K562 (cell line): ENCODE measurements around the gene SUSD3. TPM values are rescaled to one million over a fixed set of nuclear protein-coding genes. Genes with fewer than 3 reads are reported as not detected.

Source experiments
- ATAC-seq: fragments of 200-7000 bp; cut with Tn5 transposase; 3 replicates; pipeline ENCODE4 v1.9.1; 2020; ENCODE audit warnings: moderate library complexity
- BruUV-seq: library from RNA; stranded (reverse); fragments of 400-500 nt; replicated peaks from 2 replicates; lab custom pipeline; 2021; lab: Mats Ljungman, UMichigan
- CTCF ChIA-PET: fragments of 300-600 bp; formaldehyde crosslinking; extraction: SDS; loops from one replicate; lab custom pipeline; 2021; ENCODE audit warnings: low intra/inter-chr PET ratio; lab: Yijun Ruan, JAX
- POLR2A ChIA-PET: fragments of 300-600, 350-650 bp; sonication (Branson Sonifier 250); formaldehyde crosslinking; extraction: SDS; loops from one replicate; lab custom pipeline; 2021; ENCODE audit warnings: antibody characterized with exemption, inconsistent platforms; lab: Yijun Ruan, JAX
- DNase-seq, 4 experiments: peaks; one replicate each; pipeline versions ENCODE4 v3.0.0 to v3.0.0-alpha.2; 2011 to 2018; ENCODE audit warnings: low spot score in 3 of 4, mixed read lengths in 3 of 4; ENCODE audit errors: extremely low read depth in 1 of 4
- FAIRE-seq: peaks from 2 replicates; lab custom pipeline; 2011; peaks lifted over from hg19 to GRCh38; lab: Jason Lieb, UNC
- H2AFZ ChIP-seq: 2 replicates; pipeline ENCODE4 v1.6.0; 2011; ENCODE audit warnings: low read depth, low read length, control low read depth, inconsistent platforms
- H3K27ac ChIP-seq: fragments of 200-600 bp; 3 replicates; pipeline ENCODE4 v1.8.0; 2011; ENCODE audit warnings: low read depth, mild to moderate bottlenecking, control low read depth, inconsistent platforms, low read length, moderate library complexity, mixed read lengths; ENCODE audit errors: extremely low read depth
- H3K27me3 ChIP-seq, 2 experiments: fragments of 300-600 bp in 1 of 2; 2 replicates in 1 of 2; 3 replicates in 1 of 2; pipeline versions ENCODE4 v1.6.0 to v1.8.0; 2011; ENCODE audit warnings: inconsistent platforms in 2 of 2, low read length in 2 of 2, mild to moderate bottlenecking in 1 of 2, mixed read lengths in 1 of 2, moderate library complexity in 1 of 2; ENCODE audit not compliant: control insufficient read depth in 2 of 2, insufficient read depth in 2 of 2
- H3K36me3 ChIP-seq: fragments of 300-600 bp; 3 replicates; pipeline ENCODE4 v1.8.0; 2011; ENCODE audit warnings: mild to moderate bottlenecking, low read length, inconsistent platforms; ENCODE audit not compliant: control insufficient read depth, insufficient read depth
- H3K4me1 ChIP-seq, 2 experiments: fragments of 200-600 bp in 1 of 2; replicated peaks in 1 of 2; 2 replicates in 1 of 2; 3 replicates in 1 of 2; pipeline versions ENCODE4 v1.5.1 to v1.8.0; 2011; ENCODE audit warnings: inconsistent platforms in 2 of 2, low read length in 2 of 2, mild to moderate bottlenecking in 1 of 2, mixed read lengths in 1 of 2, moderate library complexity in 1 of 2; ENCODE audit not compliant: control insufficient read depth in 2 of 2, insufficient read depth in 2 of 2
- H3K4me2 ChIP-seq: 2 replicates; pipeline ENCODE4 v1.6.1; 2011; ENCODE audit warnings: low read length, control low read depth, inconsistent platforms, mixed read lengths; ENCODE audit not compliant: insufficient read depth
- H3K4me3 ChIP-seq: fragments of 200-600 bp; sonication (generic), shearing (Covaris generic); 2 replicates; pipeline ENCODE4 v1.5.1; 2016; ENCODE audit warnings: control low read depth, inconsistent platforms
- H3K79me2 ChIP-seq: fragments of 200-600 bp; 3 replicates; pipeline ENCODE4 v1.8.0; 2011; ENCODE audit warnings: low read length, inconsistent platforms; ENCODE audit not compliant: control insufficient read depth, insufficient read depth
- H3K9ac ChIP-seq, 2 experiments: 2 replicates each; pipeline versions ENCODE4 v1.6.0 to v1.6.1; 2011; ENCODE audit warnings: low read depth in 2 of 2, low read length in 2 of 2, control low read depth in 1 of 2, inconsistent platforms in 1 of 2, mild to moderate bottlenecking in 1 of 2, mixed read lengths in 1 of 2; ENCODE audit not compliant: insufficient read depth in 1 of 2
- H3K9me1 ChIP-seq: one replicate; pipeline ENCODE4 v1.6.0; 2011; ENCODE audit warnings: inconsistent platforms, mild to moderate bottlenecking, low read length, moderate library complexity; ENCODE audit not compliant: control insufficient read depth, insufficient read depth
- H3K9me3 ChIP-seq: replicated peaks from 2 replicates; pipeline ENCODE4 v1.5.1; 2011; ENCODE audit warnings: low read depth, low read length, inconsistent platforms; ENCODE audit not compliant: control insufficient read depth, insufficient read depth
- H4K20me1 ChIP-seq: replicated peaks from 2 replicates; pipeline ENCODE4 v1.6.1; 2011; ENCODE audit warnings: low read length, inconsistent platforms, mixed read lengths; ENCODE audit not compliant: control insufficient read depth, insufficient read depth
- ATF2 ChIP-seq: sonication (generic); formaldehyde crosslinking; IDR thresholded peaks from 2 replicates; pipeline ENCODE4 v1.8.1; 2022; ENCODE audit warnings: missing genetic modification reagents
- BCOR ChIP-seq: fragments of 450-650 bp; IDR thresholded peaks from 2 replicates; pipeline ENCODE4 v1.6.1; 2016
- ETS2 ChIP-seq: IDR thresholded peaks from 2 replicates; pipeline ENCODE4 v1.6.1; 2016; ENCODE audit warnings: borderline replicate concordance, missing genetic modification characterization, mild to moderate bottlenecking, moderate library complexity, missing compliant biosample characterization; ENCODE audit not compliant: poor library complexity, severe bottlenecking
- EZH2 ChIP-seq: IDR thresholded peaks from 2 replicates; pipeline ENCODE4 v1.6.1; 2012; ENCODE audit warnings: low read depth, mild to moderate bottlenecking, inconsistent platforms, low read length, borderline replicate concordance
- IRF9 ChIP-seq: fragments of 450-650 bp; IDR thresholded peaks from 2 replicates; pipeline ENCODE4 v1.6.1; 2016; ENCODE audit warnings: missing biosample characterization, missing genetic modification characterization
- JUND ChIP-seq, 2 experiments: IDR thresholded peaks; 2 replicates in 1 of 2; 3 replicates in 1 of 2; pipeline ENCODE4 v1.6.1; 2011; ENCODE audit warnings: borderline replicate concordance in 2 of 2, low read depth in 2 of 2, low read length in 2 of 2, improper control_type of control experiment in 1 of 2, missing biosample characterization in 1 of 2, missing genetic modification characterization in 1 of 2, missing genetic modification reagents in 1 of 2
- KDM1A ChIP-seq, 2 experiments: fragments of 450-650 bp; IDR thresholded peaks; 2 replicates each; pipeline ENCODE4 v1.6.1; 2016; ENCODE audit warnings: mild to moderate bottlenecking in 2 of 2
- KLF16 ChIP-seq: IDR thresholded peaks from 2 replicates; pipeline ENCODE4 v1.6.1; 2016; ENCODE audit warnings: antibody characterized with exemption
- PCBP1 ChIP-seq: fragments of 200-400 bp; formaldehyde crosslinking; IDR thresholded peaks from 2 replicates; pipeline ENCODE4 v1.6.1; 2018; ENCODE audit warnings: mild to moderate bottlenecking, low read depth, low read length; ENCODE audit not compliant: poor library complexity, severe bottlenecking
- POLR2AphosphoS5 ChIP-seq: IDR thresholded peaks from 2 replicates; pipeline ENCODE4 v1.6.1; 2011; ENCODE audit warnings: mild to moderate bottlenecking, low read depth, low read length, moderate library complexity; ENCODE audit not compliant: control insufficient read depth, insufficient read depth
- SIRT6 ChIP-seq: IDR thresholded peaks from one replicate; pipeline ENCODE4 v1.6.1; 2012; ENCODE audit warnings: low read depth, mild to moderate bottlenecking, control low read depth, inconsistent platforms, low read length, moderate library complexity
- SMARCA5 ChIP-seq: fragments of 450-650 bp; IDR thresholded peaks from 2 replicates; pipeline ENCODE4 v1.6.1; 2016
- STAT6 ChIP-seq: sonication (generic); formaldehyde crosslinking; IDR thresholded peaks from 2 replicates; pipeline ENCODE4 v1.8.1; 2023; ENCODE audit warnings: mild to moderate bottlenecking, missing genetic modification reagents
- TBP ChIP-seq: optimal IDR thresholded peaks from 2 replicates; pipeline ENCODE3; 2011; ENCODE audit warnings: low read depth, low read length, improper control_type of control experiment
- TEAD1 ChIP-seq, 2 experiments: fragments of 450-650 bp in 1 of 2; sonication (generic) in 1 of 2; formaldehyde crosslinking; IDR thresholded peaks; 2 replicates each; pipeline versions ENCODE4 v1.4.0 to v1.8.0; 2020 to 2022; ENCODE audit warnings: mild to moderate bottlenecking in 2 of 2, missing genetic modification reagents in 1 of 2
- TFAP4 ChIP-seq: sonication (generic); formaldehyde crosslinking; IDR thresholded peaks from 2 replicates; pipeline ENCODE4 v1.8.0; 2022; ENCODE audit warnings: missing genetic modification reagents, mild to moderate bottlenecking, moderate library complexity, borderline replicate concordance
- ZFP36 ChIP-seq: fragments of 150-350 bp; IDR thresholded peaks from 2 replicates; pipeline ENCODE4 v1.6.1; 2018; ENCODE audit warnings: low read length, low read depth; ENCODE audit not compliant: partially characterized antibody
- whole genome bisulfite sequencing: fragments of 100-300 bp; shearing (Covaris generic); methylation state at CpG from one replicate; pipeline ENCODE4 v1.1.6; 2016; ENCODE audit warnings: low coverage, mixed read lengths; ENCODE audit not compliant: insufficient coverage; ENCODE audit errors: missing lambda C conversion rate; 5-methylcytosine and 5-hydroxymethylcytosine counted together
- in situ Hi-C: fragments of 300-500 bp; cut with MboI; formaldehyde crosslinking; loops from 4 replicates; pipeline ENCODE4 v1.15.0; 2018; ENCODE audit warnings: inconsistent platforms, mixed read lengths
- intact Hi-C: fragments of 100-400 bp; cut with micrococcal nuclease; formaldehyde crosslinking; loops from 2 replicates; pipeline ENCODE4 v1.14.2; 2022
- polyA plus RNA-seq, 8 experiments: library from polyadenylated mRNA; depleted of rRNA in 4 of 8; stranded (reverse) in 5 of 8; unstranded in 3 of 8; fragments of >200 nt; fragmentation: Nextera tagmentation in 2 of 8; fragmentation: Illumina TruSeq in 1 of 8; extraction: Ambion mirVana in 2 of 8; extraction: Trizol in 1 of 8; gene quantifications; 2 replicates each; pipeline versions ENCODE4 v1.2.1 to v1.2.3, GENCODE V29; 2011 to 2014; ENCODE audit warnings: inconsistent platforms in 1 of 8, missing spikeins in 1 of 8
- total RNA-seq, 7 experiments: library from RNA; depleted of rRNA in 6 of 7; stranded (reverse); fragments of >200 nt in 6 of 7; fragmentation: Illumina TruSeq in 2 of 7; extraction: Trizol in 2 of 7; gene quantifications; 2 replicates each; pipeline versions ENCODE4 v1.2.1 to v1.2.3, GENCODE V29; 2011 to 2021; ENCODE audit warnings: low replicate concordance in 1 of 7

The SUSD3 gene
- total and polyA plus RNA-seq, 9 of the 15 experiments (the other 6 are each of a cell fraction or from before 2014, with no cell fraction given), result 1.3 to 21.7 (median 11.4) TPM

GRCh38 chr9:93114984-93115335 lies 56.5 kb downstream of the SUSD3 start:
- H3K27me3 ChIP-seq, result no peaks in the 10 kb centered on the region
- no peak overlapping the region for H3K4me3 ChIP-seq
- CTCF ChIA-PET, result no interaction called here
- peaks cover 3% of the 10 kb centered on the region for H3K9me1 ChIP-seq
- peaks cover 40 to 65% of the 10 kb centered on the region in 2 experiments for H3K4me1 ChIP-seq
- intact Hi-C loops, result no loop called here
- DNase-seq (no peak), FAIRE-seq (no peak), ATAC-seq (no peak)
- H3K36me3 ChIP-seq, result peaks cover 5% of the 10 kb centered on the region; the same call in 1 of the 3 replicates
- in situ Hi-C loops, result no loop called here
- peak overlapping the region; percentile 89; the same call in 2 of the 3 replicates for H3K27ac ChIP-seq
- no peak overlapping the region for H3K4me2 ChIP-seq
- H4K20me1 ChIP-seq, result no peaks in the 10 kb centered on the region
- peak overlapping the region in 1 of 2 experiments; percentile 87; a peak in 3 of 4 replicates for H3K9ac ChIP-seq
- 0 out of 2 replicates have a peak overlapping the region, but pooled peaks have one; percentile 40 for H2AFZ ChIP-seq
- H3K79me2 ChIP-seq, result no peaks in the 10 kb centered on the region
- no peaks in the 10 kb centered on the region for H3K9me3 ChIP-seq
- POLR2A ChIA-PET, result no interaction called here
- BruUV-seq, result no TSS peak
- 73% methylated on average over 5 of the region's 5 CpGs for WGBS
- no peak for TF ChIP-seq KLF16
- no peak for TF ChIP-seq ETS2 (tag)
- no peak for TF ChIP-seq POLR2AphosphoS5
- no peak for TF ChIP-seq SIRT6
- peak; percentile 95 for TF ChIP-seq ZFP36
- no peak for TF ChIP-seq JUND (IDR thresholded peaks at IDR 0.05; ENCODE audit: borderline replicate concordance, low read depth, low read length)
- peak; percentile 6; the same call in 1 of the 3 replicates for TF ChIP-seq JUND (tag; IDR thresholded peaks at IDR 0.05; ENCODE audit: borderline replicate concordance, low read depth, low read length)
- no peak for TF ChIP-seq EZH2
- TF ChIP-seq TFAP4, result no peak
- peak in 1 of 2 experiments; percentile 93; a peak in 2 of 4 replicates for TF ChIP-seq TEAD1 (CRISPR knock-in tag; IDR thresholded peaks at IDR 0.05)
- TF ChIP-seq KDM1A (IDR thresholded peaks at IDR 0.05), result peak in 1 of 2 experiments; percentile 61; a peak in 1 of 4 replicates
- TF ChIP-seq ATF2 (CRISPR knock-in tag), result no peak; the same call in 1 of the 2 replicates
- TF ChIP-seq PCBP1, result no peak
- no peak for TF ChIP-seq IRF9 (tag)
- no peak for TF ChIP-seq STAT6 (CRISPR knock-in tag)
- no peak for TF ChIP-seq TBP
- TF ChIP-seq SMARCA5, result peak; percentile 60; the same call in 1 of the 2 replicates
- TF ChIP-seq BCOR, result peak; percentile 65
